A549 (cell line): ENCODE data around the gene ABCA13.

ENCODE experiments used
- CTCF ChIP-seq: fragments of >200 bp; sonication (Bioruptor Twin); formaldehyde crosslinking; IDR thresholded peaks from 3 replicates; pipeline ENCODE4 v1.5.1; 2016
- MYC ChIP-seq: IDR thresholded peaks from 2 replicates; pipeline ENCODE4 v1.6.1; 2012; ENCODE audit warnings: mild to moderate bottlenecking, inconsistent platforms, low read length, improper control_type of control experiment, borderline replicate concordance
- POLR2A ChIP-seq: IDR thresholded peaks from 2 replicates; pipeline ENCODE4 v1.6.1; 2012; ENCODE audit warnings: mild to moderate bottlenecking, low read length

GRCh38 chr7:48252995-48253394 is 81.7 kb downstream of the ABCA13 start:
- TF ChIP-seq POLR2A (no peak), MYC (no peak), CTCF (no peak)
